Heart left ventricle (tissue), 16 donors: ENCODE results near the gene ANAPC10. TPM values are rescaled to one million over a fixed set of nuclear protein-coding genes. Genes with fewer than 3 reads are reported as not detected.

Source experiments
- ATAC-seq, 4 donors: fragments of 200-7000 bp; cut with Tn5 transposase; one replicate each; pipeline ENCODE4 v1.9.1; 2020 to 2022; ENCODE audit warnings: moderate library complexity in 4 of 4, mild to moderate bottlenecking in 3 of 4, moderate number of reproducible peaks in 1 of 4
- DNase-seq, 5 donors: peaks; one replicate each; pipeline ENCODE4 v3.0.0-alpha.2; 2020
- H3K27ac ChIP-seq, 12 donors: fragments of 200-600 bp; sonication (generic) in 4 of 12; one replicate each; pipeline versions ENCODE4 v1.5.0 to v1.8.0; 2016 to 2022; ENCODE audit warnings: mild to moderate bottlenecking in 2 of 12
- H3K27me3 ChIP-seq, 9 donors: fragments of 200-600 bp; sonication (generic) in 2 of 9; one replicate each; pipeline versions ENCODE4 v1.5.1 to v1.8.0; 2016 to 2022; ENCODE audit warnings: mild to moderate bottlenecking in 3 of 9
- H3K36me3 ChIP-seq, 9 donors: fragments of 200-600 bp; sonication (generic) in 2 of 9; one replicate each; pipeline versions ENCODE4 v1.5.0 to v1.8.0; 2018 to 2022; ENCODE audit warnings: mild to moderate bottlenecking in 2 of 9
- H3K4me1 ChIP-seq, 12 donors: fragments of 200-600 bp; sonication (generic) in 4 of 12; one replicate each; pipeline versions ENCODE4 v1.5.0 to v1.8.0; 2016 to 2022; ENCODE audit warnings: mild to moderate bottlenecking in 3 of 12
- H3K4me3 ChIP-seq, 12 donors: fragments of 200-600 bp; sonication (generic) in 4 of 12; one replicate each; pipeline versions ENCODE4 v1.5.0 to v1.8.0; 2017 to 2022; ENCODE audit warnings: mild to moderate bottlenecking in 9 of 12, moderate library complexity in 4 of 12
- H3K9me3 ChIP-seq, 12 donors: fragments of 200-600 bp; sonication (generic) in 4 of 12; one replicate each; pipeline versions ENCODE4 v1.5.0 to v1.8.0; 2016 to 2022; ENCODE audit warnings: mild to moderate bottlenecking in 1 of 12
- POLR2A ChIP-seq, 2 donors: fragments of 450-650 bp; IDR thresholded peaks; one replicate each; pipeline ENCODE4 v1.6.1; 2017; ENCODE audit warnings: antibody characterized with exemption in 2 of 2, mild to moderate bottlenecking in 2 of 2, moderate library complexity in 2 of 2
- WGBS, 4 donors: extraction: QIAGEN DNeasy Blood & Tissue Kit in 2 of 4; methylation state at CpG; one replicate each; pipeline versions ENCODE4 v1.1.5 to v1.1.7; 2013 to 2018; 5-methylcytosine and 5-hydroxymethylcytosine counted together
- intact Hi-C, 10 donors: fragments of 100-400 bp; cut with DNase I; formaldehyde crosslinking; loops; one replicate each; pipeline versions ENCODE4 v1.11.1 to v1.14.2; 2022
- polyA plus RNA-seq, 2 donors: library from polyadenylated mRNA; stranded (reverse); fragments of 200-250 nt; gene quantifications; one replicate each; pipeline ENCODE4 v1.2.3, GENCODE V29; 2013
- total RNA-seq, 9 donors: library from RNA; depleted of rRNA in 2 of 9; stranded (reverse); fragments of >200 nt in 2 of 9; fragmentation: NEBNext Ultra II Directional in 3 of 9; extraction: Animal tissue kit (Norgen Biotek cat#: 25700) in 3 of 9; gene quantifications; one replicate each; pipeline versions ENCODE4 v1.1.0 to v1.2.4, GENCODE V29; 2016 to 2023
- TF ChIP-seq, protein P1 (sequence below), 12 donors: fragments of 200-600 bp; sonication (generic) in 4 of 12; IDR thresholded peaks; one replicate each; pipeline versions ENCODE4 v1.5.0 to v1.8.0; 2018 to 2022; ENCODE audit warnings: antibody characterized with exemption in 12 of 12, mild to moderate bottlenecking in 5 of 12
- donor health status: ischemic (EF 13 %, LVEDD 7.1; RV severe dilation, severe dysfunction).
- donor health status: healthy with polysubstance abuse.
- donor health status: DM: no; HTN: yes; CAD: no.
- donor health status: DM: no; HTN: no; CAD: no.
- donor health status: ischemic (EF 25% LVEDD 6.9; RV normal size, moderate dysfunction).
- donor health status: ischemic (EF 25% LVEDD 5.7; RV mildly dilated, moderate dysfunction).
- donor health status: healthy.
- donor health status: DM: yes; HTN: yes; CAD: no.
- donor health status: ischemic (EF 35%, LVEDD 5.7; RV mildly dilated, moderate dysfunction).
- donor health status: nonischemic (EF 11% LVEDD 7.7; RV severe dilation, severe dysfunction).
- donor health status: DM: yes; HTN: yes; CAD: no.
- donor health status: PGD.
- donor health status: ischemic (EF 29% LVEDD 5.4; RV normal size, mild dysfunction).
- donor health status: nonischemic (EF 23%, LVEDD 6.1; RV moderate dilation, normal function).

Gene ANAPC10
- total and polyA plus RNA-seq, 11 donors = 12.3 to 26.9 (median 13.6) TPM

DNA sequence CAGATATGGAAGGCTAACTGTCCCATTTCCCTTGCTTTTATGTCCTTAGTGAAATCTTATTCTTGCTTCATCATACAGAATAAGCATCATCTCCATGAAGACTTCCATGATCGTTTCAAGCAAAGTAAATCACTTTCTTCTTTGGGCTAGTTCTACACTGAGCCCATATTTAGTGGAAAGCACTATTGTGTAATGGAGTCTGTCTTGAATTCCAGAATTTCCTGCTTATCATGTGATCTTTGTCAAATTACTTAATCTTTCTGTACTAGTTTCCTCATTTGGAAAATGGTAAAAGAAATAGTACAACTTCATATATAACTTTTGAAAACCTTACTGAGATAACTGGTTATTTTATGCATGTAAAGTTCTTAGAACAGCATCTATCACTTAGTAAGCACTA lies 7.6 kb downstream of the ANAPC10 start:
- Histone ChIP-seq H3K9me3 (peaks cover 0 to 14% (median 2%) of the 10 kb centered on the region in 12 donors), H3K27me3 (no peaks in the 10 kb centered on the region), H3K4me1 (peaks cover 0 to 21% (median 0%) of the 10 kb centered on the region in 12 donors), H3K4me3 (no peak overlapping the region), H3K27ac (peak overlapping the region in 1 of 12 donors; percentile 54), H3K36me3 (peaks cover 0 to 94% (median 69%) of the 10 kb centered on the region in 9 donors)
- intact Hi-C loops = loop anchor here in 2 of 10 donors (10.0 kb wide), 1 partner anchor 916 kb away; no protein-coding TSS in a partner anchor
- TF ChIP-seq, protein P1, sequence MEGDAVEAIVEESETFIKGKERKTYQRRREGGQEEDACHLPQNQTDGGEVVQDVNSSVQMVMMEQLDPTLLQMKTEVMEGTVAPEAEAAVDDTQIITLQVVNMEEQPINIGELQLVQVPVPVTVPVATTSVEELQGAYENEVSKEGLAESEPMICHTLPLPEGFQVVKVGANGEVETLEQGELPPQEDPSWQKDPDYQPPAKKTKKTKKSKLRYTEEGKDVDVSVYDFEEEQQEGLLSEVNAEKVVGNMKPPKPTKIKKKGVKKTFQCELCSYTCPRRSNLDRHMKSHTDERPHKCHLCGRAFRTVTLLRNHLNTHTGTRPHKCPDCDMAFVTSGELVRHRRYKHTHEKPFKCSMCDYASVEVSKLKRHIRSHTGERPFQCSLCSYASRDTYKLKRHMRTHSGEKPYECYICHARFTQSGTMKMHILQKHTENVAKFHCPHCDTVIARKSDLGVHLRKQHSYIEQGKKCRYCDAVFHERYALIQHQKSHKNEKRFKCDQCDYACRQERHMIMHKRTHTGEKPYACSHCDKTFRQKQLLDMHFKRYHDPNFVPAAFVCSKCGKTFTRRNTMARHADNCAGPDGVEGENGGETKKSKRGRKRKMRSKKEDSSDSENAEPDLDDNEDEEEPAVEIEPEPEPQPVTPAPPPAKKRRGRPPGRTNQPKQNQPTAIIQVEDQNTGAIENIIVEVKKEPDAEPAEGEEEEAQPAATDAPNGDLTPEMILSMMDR (IDR thresholded peaks at IDR 0.05) = no peak
- TF ChIP-seq POLR2A (IDR thresholded peaks at IDR 0.05) = no peak
- 88 to 95% (median 91%) methylated on average over 1 of the region's 1 CpG for WGBS, 4 donors
- DNase-seq = no peak
- ATAC-seq = no peak

DNA sequence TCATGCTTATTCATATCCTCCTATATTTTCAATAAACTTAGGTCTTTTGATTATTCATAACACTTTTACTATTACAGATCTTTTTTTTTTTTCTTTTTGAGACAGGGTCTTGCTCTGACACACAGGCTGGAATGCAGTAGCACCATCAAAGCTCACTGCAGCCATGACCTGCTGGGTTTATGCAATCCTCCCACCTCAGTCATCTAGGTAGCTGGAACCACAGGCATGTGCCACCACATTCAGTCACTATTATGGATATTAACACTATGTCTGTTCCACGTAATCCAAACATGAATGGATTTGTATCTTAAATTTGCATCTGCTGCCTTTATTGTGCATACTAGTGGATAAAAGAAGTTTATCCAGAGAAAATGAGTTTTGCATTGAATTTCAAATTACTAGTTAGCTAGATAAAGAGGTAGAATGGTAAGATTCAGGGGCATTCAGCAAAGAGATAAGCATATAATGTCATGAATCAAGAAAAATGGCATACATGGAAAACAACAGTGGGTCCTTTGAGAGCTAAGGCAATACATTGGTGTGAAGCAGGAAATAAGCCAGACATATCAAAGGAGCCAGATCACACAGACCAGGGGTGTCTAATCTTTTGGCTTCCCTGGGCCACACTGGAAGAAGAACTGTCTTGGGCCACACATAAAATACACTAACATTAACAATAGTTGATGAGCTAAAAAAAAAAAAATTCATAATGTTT lies 13.9 kb downstream of the ANAPC10 start:
- intact Hi-C loops = no loop called here
- TF ChIP-seq, protein P1 (IDR thresholded peaks at IDR 0.05) = no peak
- no peak for TF ChIP-seq POLR2A (IDR thresholded peaks at IDR 0.05)
- peaks cover 0 to 16% (median 0%) of the 10 kb centered on the region in 12 donors for H3K4me1 ChIP-seq
- H3K36me3 ChIP-seq = peaks cover 0 to 76% (median 33%) of the 10 kb centered on the region in 9 donors
- no peak overlapping the region for H3K27ac ChIP-seq
- no peak for ATAC-seq
- WGBS, 4 donors = 91 to 97% (median 94%) methylated on average over 1 of the region's 1 CpG
- no peak for DNase-seq
- no peak overlapping the region for H3K4me3 ChIP-seq
- H3K9me3 ChIP-seq = no peaks in the 10 kb centered on the region
- H3K27me3 ChIP-seq = no peaks in the 10 kb centered on the region

DNA sequence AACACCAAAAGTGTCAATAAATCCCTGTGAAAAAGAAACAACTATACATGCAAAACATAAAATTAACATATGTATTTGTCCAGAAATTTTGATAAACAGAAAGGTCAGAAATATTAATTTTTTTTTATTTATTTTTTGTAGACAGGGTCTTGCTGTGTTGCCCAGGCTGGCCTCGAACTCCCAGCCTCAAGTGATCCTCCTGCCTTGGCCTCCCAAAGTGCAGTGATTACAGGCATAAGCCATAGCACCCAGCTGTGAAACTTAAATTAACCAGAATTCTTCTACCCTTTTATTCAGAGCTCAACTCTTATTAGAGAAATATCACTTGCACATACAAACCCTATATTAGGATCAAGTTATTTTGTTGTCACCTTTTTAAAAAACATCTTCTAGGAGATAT lies 16.2 kb downstream of the ANAPC10 start:
- H3K9me3 ChIP-seq = peaks cover 0 to 16% (median 0%) of the 10 kb centered on the region in 12 donors
- TF ChIP-seq POLR2A (IDR thresholded peaks at IDR 0.05) = no peak
- TF ChIP-seq, protein P1 (IDR thresholded peaks at IDR 0.05) = no peak
- no peak overlapping the region for H3K27ac ChIP-seq
- no peaks in the 10 kb centered on the region for H3K4me1 ChIP-seq
- no peak for DNase-seq
- 92 to 100% (median 98%) methylated on average over 1 of the region's 1 CpG for WGBS, 4 donors
- intact Hi-C loops = no loop called here
- peaks cover 0 to 56% (median 21%) of the 10 kb centered on the region in 9 donors for H3K36me3 ChIP-seq
- ATAC-seq = no peak
- H3K27me3 ChIP-seq = no peaks in the 10 kb centered on the region
- H3K4me3 ChIP-seq = no peak overlapping the region

DNA sequence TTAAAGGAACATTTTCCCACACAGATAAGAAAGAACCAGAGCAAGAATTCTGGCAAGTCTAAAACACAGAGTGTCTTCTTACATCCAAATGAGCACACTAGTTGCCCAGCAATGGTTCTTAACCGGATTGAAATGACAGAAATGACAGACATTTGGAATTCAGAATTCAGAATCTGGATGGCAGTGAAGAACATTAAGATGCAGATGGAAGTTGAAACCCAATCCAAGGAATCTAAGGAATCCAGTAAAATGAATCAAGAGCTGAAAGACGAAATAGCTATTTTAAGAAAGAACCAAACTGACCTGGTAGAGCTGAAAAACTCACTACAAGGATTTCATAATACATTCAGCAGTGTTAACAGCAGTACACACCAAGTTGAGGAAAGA lies 21.5 kb downstream of the ANAPC10 start:
- ATAC-seq = no peak
- Histone ChIP-seq H3K4me3 (no peak overlapping the region), H3K27me3 (no peaks in the 10 kb centered on the region), H3K9me3 (peaks cover 0 to 16% (median 0%) of the 10 kb centered on the region in 12 donors), H3K4me1 (peaks cover 0 to 4% (median 0%) of the 10 kb centered on the region in 12 donors), H3K36me3 (peaks cover 0 to 25% (median 12%) of the 10 kb centered on the region in 9 donors), H3K27ac (no peak overlapping the region)
- TF ChIP-seq, protein P1 (IDR thresholded peaks at IDR 0.05) = no peak
- TF ChIP-seq POLR2A (IDR thresholded peaks at IDR 0.05) = no peak
- no peak for DNase-seq
- 82 to 94% (median 89%) methylated on average over 2 of the region's 2 CpGs for WGBS, 4 donors
- intact Hi-C loops = no loop called here
